Stimulated activated CD8-positive, alpha-beta memory T cell treated with anti-CD3 and anti-CD28 coated beads, Interleukin-12 subunit alpha, Interleukin-12 subunit beta, amount 100 ng/mL, for 24 hours (primary cell): Measurements from ENCODE around the gene C11orf98.
"Not testable (repeated sequence)": the region's sequence is repeated elsewhere in the genome, so short reads cannot be mapped to it uniquely, and the experiment has no call there.

ENCODE experiments used
- DNase-seq: peaks from one replicate; pipeline ENCODE4 v3.0.0-alpha.2; 2020; ENCODE audit errors: extremely low read depth

Gene C11orf98

GRCh38 chr11:62665075-62665598 is at the start of gene C11orf98, which contains the start of gene CSKMT:
Gene C11orf98 (minus strand): TSS chr11:62665210. CDS start chr11:62665169, 41 bp downstream.
Gene CSKMT (plus strand): TSS chr11:62665312. CDS start chr11:62665880, 568 bp downstream.
- DNase-seq: peak; percentile 88

GRCh38 chr11:62713343-62713742 is 48.3 kb upstream of the C11orf98 start:
- DNase-seq: no peak

GRCh38 chr11:62712861-62713260 is 47.9 kb upstream of the C11orf98 start:
- no peak for DNase-seq

- no peak for DNase-seq
Measured at GRCh38 chr11:62712276-62712812, 47.3 kb upstream of the C11orf98 start.

- DNase-seq: no peak
Measured at GRCh38 chr11:62710001-62710345, 45.0 kb upstream of the C11orf98 start.

GRCh38 chr11:62709247-62710000 is 44.4 kb upstream of the C11orf98 start:
- DNase-seq: peak; percentile 90

- no peak for DNase-seq
Measured at GRCh38 chr11:62708793-62709192, 43.8 kb upstream of the C11orf98 start.

- no peak for DNase-seq
Measured at GRCh38 chr11:62708392-62708791, 43.4 kb upstream of the C11orf98 start.

GRCh38 chr11:62707277-62707861 is 42.4 kb upstream of the C11orf98 start, which contains the start of the genes BSCL2 and GNG3:
Gene BSCL2 (minus strand): TSS chr11:62707424. CDS start chr11:62707195, 229 bp downstream.
Gene GNG3 (plus strand): TSS chr11:62707676. CDS start chr11:62708296, 620 bp downstream.
- no peak for DNase-seq

GRCh38 chr11:62706850-62707247 is 41.8 kb upstream of the C11orf98 start:
- DNase-seq: no peak

- DNase-seq: peak; percentile 93
Measured at GRCh38 chr11:62705880-62706849, 41.2 kb upstream of the C11orf98 start.

GRCh38 chr11:62705413-62705812 is 40.4 kb upstream of the C11orf98 start:
- no peak for DNase-seq

- DNase-seq: not testable (repeated sequence)
Measured at GRCh38 chr11:62703921-62704320, 38.9 kb upstream of the C11orf98 start.

GRCh38 chr11:62702246-62702645 is 37.2 kb upstream of the C11orf98 start:
- no peak for DNase-seq

GRCh38 chr11:62694455-62695167 is 29.6 kb upstream of the C11orf98 start:
- peak; percentile 54 for DNase-seq

GRCh38 chr11:62693624-62694023 is 28.6 kb upstream of the C11orf98 start:
- DNase-seq: not testable (repeated sequence)

- DNase-seq: no peak
Measured at GRCh38 chr11:62689421-62690183, 24.6 kb upstream of the C11orf98 start, which contains the start of gene LRRN4CL. Gene LRRN4CL (minus strand): TSS chr11:62689530. CDS start chr11:62688508, 1,022 bp downstream.

GRCh38 chr11:62688491-62688890 is 23.5 kb upstream of the C11orf98 start:
- no peak for DNase-seq

- DNase-seq: no peak
Measured at GRCh38 chr11:62687508-62688396, 22.7 kb upstream of the C11orf98 start.
